Stimulated activated CD8-positive, alpha-beta memory T cell treated with anti-CD3 and anti-CD28 coated beads, Interleukin-15, amount 100 ng/mL, for 4 hours (primary cell): ENCODE results near the gene BMP2.

ENCODE experiments used
- DNase-seq, 2 donors: peaks; one replicate each; pipeline ENCODE4 v3.0.0-alpha.2; 2020; ENCODE audit warnings: low read depth in 2 of 2

Gene BMP2

GRCh38 chr20:6767536-6768227, at the start of gene BMP2:
Gene BMP2, plus strand, starts transcription at chr20:6767686. Its CDS starts 2,441 bp downstream, at chr20:6770127.
- DNase-seq, result no peak

DNA sequence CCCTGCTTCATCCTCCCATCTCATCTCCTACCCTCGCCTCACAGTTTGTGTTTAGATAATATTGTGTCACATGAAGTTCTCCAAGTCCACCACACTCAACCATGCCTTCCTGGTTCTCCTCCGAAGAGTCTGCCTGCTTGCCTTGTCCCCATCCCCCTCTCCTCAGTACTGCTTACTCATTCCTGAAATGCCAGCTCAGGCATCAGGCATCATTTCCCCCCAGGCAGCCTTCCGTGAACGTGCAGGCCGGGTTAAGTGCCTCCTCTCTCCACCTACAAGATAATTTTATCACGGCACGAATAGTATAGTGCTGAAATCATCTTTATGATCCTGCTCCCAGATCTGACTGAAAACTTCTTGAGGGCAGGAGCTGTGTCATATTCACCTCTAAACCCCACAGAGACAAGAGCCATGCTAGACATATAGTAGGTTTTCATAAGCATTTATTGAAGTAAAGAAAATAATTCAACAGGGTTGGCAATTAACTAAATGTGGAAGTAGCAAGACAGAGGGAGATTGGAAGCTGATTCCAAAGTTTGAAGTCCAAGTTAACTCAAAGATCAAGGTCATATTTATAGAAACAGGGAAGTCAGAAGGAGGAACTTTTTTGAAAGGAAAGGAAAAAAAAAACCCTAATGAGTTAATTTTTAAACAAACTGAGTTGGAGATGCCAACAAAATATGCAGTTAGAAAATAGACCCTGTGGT, 48.7 kb upstream of the BMP2 start:
- no peak for DNase-seq

DNA sequence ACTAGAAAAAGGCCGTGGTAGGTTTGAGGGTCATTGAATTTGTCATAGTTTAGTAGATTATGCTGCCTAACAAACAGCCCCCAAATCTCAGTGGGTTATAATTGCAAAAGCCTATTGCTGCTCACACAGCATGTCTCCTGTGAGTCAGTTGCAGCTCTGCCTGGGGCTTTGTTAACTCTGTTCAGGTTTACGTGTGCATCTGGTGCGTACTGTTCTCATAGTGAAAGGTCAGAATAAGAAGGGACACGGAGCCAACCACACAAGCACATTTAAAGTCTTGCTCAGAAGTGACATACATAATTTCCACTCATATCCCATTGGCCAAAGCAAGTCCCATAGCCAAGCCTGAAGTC, 48.1 kb upstream of the BMP2 start:
- no peak for DNase-seq

DNA sequence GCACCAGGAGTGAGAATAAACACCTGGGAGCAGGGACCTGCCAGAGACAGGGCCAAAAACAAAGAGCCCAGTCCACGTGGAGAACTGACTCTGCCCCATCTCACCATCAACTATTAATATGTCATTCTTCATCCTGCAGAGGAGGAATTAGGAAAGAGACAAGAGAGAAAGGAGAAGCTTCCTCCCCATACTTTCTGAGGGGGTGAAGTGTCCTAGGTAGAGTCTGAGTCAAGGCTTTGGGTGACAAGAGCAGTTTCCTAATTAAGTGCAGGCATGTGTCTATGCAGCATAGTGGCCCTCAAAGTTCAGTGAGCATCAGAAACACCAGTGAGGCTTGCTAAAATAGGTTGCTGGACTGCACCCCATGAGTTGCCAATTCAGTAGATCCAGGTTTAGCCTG, 40.7 kb upstream of the BMP2 start:
- no peak for DNase-seq

- no peak for DNase-seq
These were observed 36.7 kb upstream of the BMP2 start for GRCh38 chr20:6730672-6731328.

GRCh38 chr20:6732001-6732447, 35.5 kb upstream of the BMP2 start:
- no peak for DNase-seq

DNA sequence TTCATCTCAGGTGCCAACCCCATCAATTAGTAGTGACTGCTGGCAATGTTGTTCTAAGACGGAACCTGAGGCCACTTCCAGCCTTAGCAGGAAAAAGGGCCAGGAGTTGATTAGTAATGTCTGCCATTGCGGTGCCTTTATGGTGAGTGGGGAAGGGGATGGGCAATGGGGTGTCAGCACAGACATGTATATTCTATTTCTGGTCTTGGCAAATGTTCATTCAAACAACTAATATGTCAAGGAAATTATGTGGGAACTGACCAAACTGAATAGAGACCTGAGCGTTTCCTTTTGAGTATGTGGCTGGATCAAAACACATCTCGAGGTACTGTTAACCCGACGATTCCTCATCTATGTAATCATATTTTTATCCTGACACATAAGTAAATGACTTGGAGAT, 34.6 kb upstream of the BMP2 start:
- no peak for DNase-seq

DNA sequence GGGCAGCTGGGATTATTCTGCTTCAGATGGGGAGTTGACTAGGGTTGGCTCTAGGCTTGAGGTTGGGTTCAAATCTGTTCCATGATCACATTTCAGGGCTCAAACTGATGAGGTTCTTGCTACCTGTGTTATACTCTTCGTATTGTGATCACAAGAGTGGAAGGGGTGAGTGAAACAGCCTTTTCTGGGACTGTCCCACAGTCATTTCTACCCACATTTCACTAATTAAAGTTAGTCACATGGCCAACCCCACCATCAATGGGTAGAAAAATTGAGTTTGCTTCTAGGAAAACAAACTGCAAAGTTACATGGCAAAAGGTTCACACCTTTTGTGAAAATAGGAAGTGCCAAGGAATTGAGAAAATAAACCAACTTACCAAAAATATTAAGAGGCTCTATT, 33.5 kb upstream of the BMP2 start:
- no peak for DNase-seq

DNA sequence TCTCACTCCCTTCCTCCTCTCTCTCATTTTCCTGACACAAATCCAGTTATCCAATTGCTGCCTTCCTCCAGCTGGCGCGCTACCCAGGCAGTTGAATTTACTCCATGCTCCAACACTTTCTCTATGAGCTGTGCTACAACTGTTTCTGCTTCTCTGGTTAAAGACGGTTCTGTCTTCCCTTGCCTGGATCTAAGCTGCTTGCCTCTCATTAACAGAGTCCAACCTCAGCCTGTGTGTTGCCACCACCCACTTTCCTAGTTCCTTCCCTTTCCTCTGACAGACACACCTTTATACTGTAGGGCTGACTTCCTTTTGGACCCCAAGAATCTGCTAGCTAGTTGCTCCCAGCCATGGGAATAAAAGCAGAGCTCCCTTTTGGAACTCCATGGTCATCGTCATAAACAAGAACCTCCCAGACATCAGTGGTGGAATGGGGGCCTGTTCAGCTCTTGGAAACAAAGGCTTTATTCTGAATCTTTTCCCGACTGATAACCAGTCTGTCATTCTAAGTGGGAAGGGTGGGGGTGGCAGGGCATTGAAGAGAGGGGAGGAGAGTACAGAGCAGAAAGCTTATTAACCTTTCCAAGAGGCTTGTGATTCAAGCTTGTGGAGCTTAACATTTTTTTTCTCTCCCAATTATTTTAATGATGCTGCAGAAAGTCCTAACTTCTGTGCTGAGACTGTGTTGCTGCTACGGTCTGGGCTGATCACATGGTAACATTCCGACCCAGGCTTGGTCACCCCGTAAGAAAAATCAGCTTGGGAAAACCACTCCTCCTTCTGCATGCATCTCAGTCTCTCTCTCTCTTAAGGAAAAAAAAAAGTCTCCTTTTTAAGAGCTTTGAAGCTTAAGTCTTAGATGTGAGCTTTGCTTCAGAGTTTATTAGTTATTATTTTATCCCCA, 31.3 kb upstream of the BMP2 start:
- DNase-seq, result no peak

GRCh38 chr20:6739406-6739805, 28.1 kb upstream of the BMP2 start:
- no peak for DNase-seq

DNA sequence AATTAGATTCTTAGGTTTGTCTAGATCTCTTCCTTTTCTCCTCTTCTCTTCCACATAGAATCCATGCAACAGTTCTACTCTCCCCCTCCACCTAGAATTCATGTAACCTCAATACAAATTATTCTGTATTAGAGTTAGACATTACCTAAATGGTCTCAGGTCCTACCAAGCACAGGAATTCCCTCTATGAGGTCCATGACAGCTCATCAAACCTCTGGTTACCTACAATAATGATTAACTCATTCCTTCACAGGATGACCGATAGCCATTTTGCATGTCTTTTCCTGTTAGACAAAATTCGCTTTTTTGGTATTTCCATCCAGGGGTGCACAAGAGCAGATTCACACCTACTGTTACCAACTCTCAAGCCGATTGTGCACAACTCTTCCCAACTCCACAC, 27.4 kb upstream of the BMP2 start:
- DNase-seq, result no peak

- no peak for DNase-seq
These were observed 23.3 kb upstream of the BMP2 start for GRCh38 chr20:6744180-6744579.

DNA sequence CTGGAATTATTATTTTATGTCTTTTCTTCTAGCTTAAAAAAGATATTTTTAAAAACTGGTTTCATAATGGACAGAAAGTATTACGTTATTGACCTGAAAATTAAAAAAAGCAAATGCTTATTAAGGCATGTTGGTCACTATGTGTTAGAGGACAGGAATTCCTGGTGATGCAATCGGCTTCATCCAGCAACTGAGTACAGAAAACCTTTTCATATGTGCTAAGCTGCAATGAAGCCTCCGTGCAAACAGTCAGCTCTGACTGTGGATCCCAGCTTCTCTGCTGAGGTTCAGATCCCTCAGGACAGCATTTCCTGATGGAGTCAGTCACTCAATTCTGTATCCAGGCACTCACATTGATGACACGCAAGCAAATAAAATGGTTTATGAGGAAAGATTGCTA, 22.7 kb upstream of the BMP2 start:
- DNase-seq, result no peak

DNA sequence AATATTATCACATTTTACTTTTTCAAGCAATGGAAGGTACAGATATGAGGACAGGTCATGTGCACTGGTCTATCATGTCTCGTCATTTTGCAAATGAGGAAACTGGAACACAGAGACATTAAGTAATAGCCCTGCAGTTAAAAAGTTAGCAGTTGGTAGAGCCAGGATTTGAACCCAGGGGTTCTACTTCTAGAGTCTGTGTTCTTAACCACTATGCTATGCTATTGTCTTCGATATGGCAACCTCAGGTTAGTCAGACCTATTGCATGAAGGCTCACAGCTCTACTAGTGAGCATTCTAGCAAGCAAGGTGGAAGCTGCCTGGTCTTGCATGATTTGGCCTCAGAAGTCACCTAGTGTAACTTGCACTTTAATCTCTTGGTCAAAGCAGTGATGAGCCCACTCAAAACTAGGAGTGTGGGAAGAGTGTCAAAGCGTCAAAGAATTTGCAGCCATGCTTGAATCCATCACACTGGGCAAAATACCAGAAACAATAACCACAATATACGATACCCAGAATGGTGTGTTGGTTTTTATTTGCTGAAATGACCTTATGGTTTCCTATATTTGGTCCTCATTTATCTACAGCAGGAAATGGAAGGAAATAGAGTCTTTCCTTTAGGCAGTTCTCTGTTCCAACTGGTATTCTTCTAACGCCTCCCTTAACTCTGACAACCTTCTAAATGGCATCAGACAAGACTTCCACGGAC, 20.4 kb upstream of the BMP2 start:
- no peak for DNase-seq

DNA sequence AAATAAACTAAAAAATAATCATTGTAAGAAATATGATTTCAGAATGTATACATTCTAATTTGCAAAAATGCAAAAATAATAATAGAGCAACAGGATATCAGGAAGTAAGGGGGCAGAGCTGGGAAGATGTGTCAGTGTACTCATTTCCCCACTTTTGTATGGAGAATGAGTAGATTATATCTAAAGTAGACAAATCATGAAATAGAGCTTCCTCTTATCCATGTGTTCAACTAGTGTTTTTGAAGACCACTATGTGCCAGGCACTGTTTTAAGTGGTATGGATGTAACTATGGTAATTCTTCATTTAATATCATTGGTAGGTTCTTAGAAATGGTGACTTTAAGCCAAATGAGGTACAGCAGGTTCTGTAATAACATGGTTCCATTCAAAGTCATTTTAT, 17.0 kb upstream of the BMP2 start:
- no peak for DNase-seq

DNA sequence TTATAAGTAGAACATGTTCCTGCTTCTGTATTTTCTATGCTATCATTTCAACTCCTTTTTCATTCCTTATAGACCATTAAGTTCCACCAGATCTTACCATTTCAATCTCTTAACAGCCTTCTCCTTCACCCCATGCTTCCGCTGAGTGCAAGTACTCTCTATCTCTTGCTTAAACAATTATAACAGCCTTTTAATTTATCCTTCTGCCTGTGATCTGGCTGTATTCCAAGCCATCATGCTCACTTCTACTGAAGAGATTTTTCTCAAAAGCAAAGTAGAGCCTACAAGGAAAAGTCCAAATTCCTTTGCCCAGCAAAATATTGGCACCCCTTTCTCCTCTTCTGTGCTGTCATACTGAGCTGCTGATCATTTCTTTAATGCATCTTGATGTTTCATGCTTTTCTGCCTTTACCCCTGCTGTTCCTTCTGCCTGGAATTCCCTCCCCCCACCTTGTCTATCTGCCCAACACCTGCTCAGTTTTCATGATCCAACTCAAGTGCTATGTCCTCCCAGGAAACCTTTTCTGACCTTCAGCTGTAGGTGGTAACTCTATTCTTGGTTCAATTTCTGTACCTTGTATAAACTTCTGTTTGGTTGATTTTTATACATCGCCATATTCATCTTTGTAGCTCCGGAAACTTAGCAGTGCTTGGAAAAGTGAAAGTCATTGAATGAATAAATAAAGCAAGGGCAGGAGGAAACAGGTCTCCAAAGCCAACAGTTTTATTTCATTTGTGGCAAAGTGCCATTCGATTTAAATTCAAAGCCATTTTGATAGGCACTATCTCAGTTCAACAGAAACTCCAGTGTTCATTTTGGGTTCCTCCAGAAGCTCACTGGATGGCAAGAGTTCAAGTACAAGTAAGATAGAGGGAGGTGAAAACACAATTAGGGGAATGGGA, 10.5 kb upstream of the BMP2 start:
- DNase-seq, result no peak

GRCh38 chr20:6764619-6765018, 2.9 kb upstream of the BMP2 start:
- no peak for DNase-seq

- DNase-seq, result no peak
These were observed 1.9 kb upstream of the BMP2 start for GRCh38 chr20:6765469-6766058.

DNA sequence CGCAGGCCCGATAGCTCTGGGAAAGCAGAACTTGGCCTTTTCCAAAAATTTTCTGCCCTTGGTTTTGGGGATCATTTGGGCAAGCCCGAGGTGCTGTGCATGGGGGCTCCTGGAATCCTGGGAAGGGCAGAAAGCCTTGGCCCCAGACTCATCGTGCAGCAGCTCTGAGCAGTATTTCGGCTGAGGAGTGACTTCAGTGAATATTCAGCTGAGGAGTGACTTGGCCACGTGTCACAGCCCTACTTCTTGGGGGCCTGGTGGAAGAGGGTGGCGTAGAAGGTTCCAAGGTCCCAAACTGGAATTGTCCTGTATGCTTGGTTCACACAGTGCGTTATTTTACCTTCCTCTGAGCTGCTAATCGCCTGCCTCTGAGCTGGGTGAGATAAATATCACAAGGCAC, 1.1 kb upstream of the BMP2 start:
- DNase-seq, result no peak

DNA sequence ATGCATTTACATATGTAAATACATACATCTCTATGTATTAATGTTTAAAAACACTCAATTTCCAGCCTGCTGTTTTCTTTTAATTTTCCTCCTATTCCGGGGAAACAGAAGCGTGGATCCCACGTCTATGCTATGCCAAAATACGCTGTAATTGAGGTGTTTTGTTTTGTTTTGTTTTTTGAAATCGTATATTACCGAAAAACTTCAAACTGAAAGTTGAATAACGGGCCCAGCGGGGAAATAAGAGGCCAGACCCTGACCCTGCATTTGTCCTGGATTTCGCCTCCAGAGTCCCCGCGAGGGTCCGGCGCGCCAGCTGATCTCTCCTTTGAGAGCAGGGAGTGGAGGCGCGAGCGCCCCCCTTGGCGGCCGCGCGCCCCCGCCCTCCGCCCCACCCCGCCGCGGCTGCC, 355 bp upstream of the BMP2 start:
- DNase-seq, result no peak
